Heart left ventricle (tissue), 16 donors: Measurements from ENCODE around the gene IFNA14. TPM values are rescaled to one million over a fixed set of nuclear protein-coding genes. Genes with fewer than 3 reads are reported as not detected.
"Not testable (repeated sequence)": the region's sequence is repeated elsewhere in the genome, so short reads cannot be mapped to it uniquely, and the experiment has no call there.

ENCODE experiments used
- ATAC-seq, 4 donors: fragments of 200-7000 bp; cut with Tn5 transposase; one replicate each; pipeline ENCODE4 v1.9.1; 2020 to 2022; ENCODE audit warnings: moderate library complexity in 4 of 4, mild to moderate bottlenecking in 3 of 4, moderate number of reproducible peaks in 1 of 4
- DNase-seq, 5 donors: peaks; one replicate each; pipeline ENCODE4 v3.0.0-alpha.2; 2020
- H3K27ac ChIP-seq, 12 donors: fragments of 200-600 bp; sonication (generic) in 4 of 12; one replicate each; pipeline versions ENCODE4 v1.5.0 to v1.8.0; 2016 to 2022; ENCODE audit warnings: mild to moderate bottlenecking in 2 of 12
- H3K27me3 ChIP-seq, 9 donors: fragments of 200-600 bp; sonication (generic) in 2 of 9; one replicate each; pipeline versions ENCODE4 v1.5.1 to v1.8.0; 2016 to 2022; ENCODE audit warnings: mild to moderate bottlenecking in 3 of 9
- H3K36me3 ChIP-seq, 9 donors: fragments of 200-600 bp; sonication (generic) in 2 of 9; one replicate each; pipeline versions ENCODE4 v1.5.0 to v1.8.0; 2018 to 2022; ENCODE audit warnings: mild to moderate bottlenecking in 2 of 9
- H3K4me1 ChIP-seq, 12 donors: fragments of 200-600 bp; sonication (generic) in 4 of 12; one replicate each; pipeline versions ENCODE4 v1.5.0 to v1.8.0; 2016 to 2022; ENCODE audit warnings: mild to moderate bottlenecking in 3 of 12
- H3K4me3 ChIP-seq, 12 donors: fragments of 200-600 bp; sonication (generic) in 4 of 12; one replicate each; pipeline versions ENCODE4 v1.5.0 to v1.8.0; 2017 to 2022; ENCODE audit warnings: mild to moderate bottlenecking in 9 of 12, moderate library complexity in 4 of 12
- H3K9me3 ChIP-seq, 12 donors: fragments of 200-600 bp; sonication (generic) in 4 of 12; one replicate each; pipeline versions ENCODE4 v1.5.0 to v1.8.0; 2016 to 2022; ENCODE audit warnings: mild to moderate bottlenecking in 1 of 12
- POLR2A ChIP-seq, 2 donors: fragments of 450-650 bp; IDR thresholded peaks; one replicate each; pipeline ENCODE4 v1.6.1; 2017; ENCODE audit warnings: antibody characterized with exemption in 2 of 2, mild to moderate bottlenecking in 2 of 2, moderate library complexity in 2 of 2
- WGBS, 4 donors: extraction: QIAGEN DNeasy Blood & Tissue Kit in 2 of 4; methylation state at CpG; one replicate each; pipeline versions ENCODE4 v1.1.5 to v1.1.7; 2013 to 2018; 5-methylcytosine and 5-hydroxymethylcytosine counted together
- intact Hi-C, 10 donors: fragments of 100-400 bp; cut with DNase I; formaldehyde crosslinking; loops; one replicate each; pipeline versions ENCODE4 v1.11.1 to v1.14.2; 2022
- polyA plus RNA-seq, 2 donors: library from polyadenylated mRNA; stranded (reverse); fragments of 200-250 nt; gene quantifications; one replicate each; pipeline ENCODE4 v1.2.3, GENCODE V29; 2013
- total RNA-seq, 9 donors: library from RNA; depleted of rRNA in 2 of 9; stranded (reverse); fragments of >200 nt in 2 of 9; fragmentation: NEBNext Ultra II Directional in 3 of 9; extraction: Animal tissue kit (Norgen Biotek cat#: 25700) in 3 of 9; gene quantifications; one replicate each; pipeline versions ENCODE4 v1.1.0 to v1.2.4, GENCODE V29; 2016 to 2023
- TF ChIP-seq, protein P1 (sequence below), 12 donors: fragments of 200-600 bp; sonication (generic) in 4 of 12; IDR thresholded peaks; one replicate each; pipeline versions ENCODE4 v1.5.0 to v1.8.0; 2018 to 2022; ENCODE audit warnings: antibody characterized with exemption in 12 of 12, mild to moderate bottlenecking in 5 of 12
- donor health status: ischemic (EF 13 %, LVEDD 7.1; RV severe dilation, severe dysfunction).
- donor health status: healthy with polysubstance abuse.
- donor health status: DM: no; HTN: yes; CAD: no.
- donor health status: DM: no; HTN: no; CAD: no.
- donor health status: ischemic (EF 25% LVEDD 6.9; RV normal size, moderate dysfunction).
- donor health status: ischemic (EF 25% LVEDD 5.7; RV mildly dilated, moderate dysfunction).
- donor health status: healthy.
- donor health status: DM: yes; HTN: yes; CAD: no.
- donor health status: ischemic (EF 35%, LVEDD 5.7; RV mildly dilated, moderate dysfunction).
- donor health status: nonischemic (EF 11% LVEDD 7.7; RV severe dilation, severe dysfunction).
- donor health status: DM: yes; HTN: yes; CAD: no.
- donor health status: PGD.
- donor health status: ischemic (EF 29% LVEDD 5.4; RV normal size, mild dysfunction).
- donor health status: nonischemic (EF 23%, LVEDD 6.1; RV moderate dilation, normal function).

The IFNA14 gene
- total and polyA plus RNA-seq, 11 donors, result not detected

DNA sequence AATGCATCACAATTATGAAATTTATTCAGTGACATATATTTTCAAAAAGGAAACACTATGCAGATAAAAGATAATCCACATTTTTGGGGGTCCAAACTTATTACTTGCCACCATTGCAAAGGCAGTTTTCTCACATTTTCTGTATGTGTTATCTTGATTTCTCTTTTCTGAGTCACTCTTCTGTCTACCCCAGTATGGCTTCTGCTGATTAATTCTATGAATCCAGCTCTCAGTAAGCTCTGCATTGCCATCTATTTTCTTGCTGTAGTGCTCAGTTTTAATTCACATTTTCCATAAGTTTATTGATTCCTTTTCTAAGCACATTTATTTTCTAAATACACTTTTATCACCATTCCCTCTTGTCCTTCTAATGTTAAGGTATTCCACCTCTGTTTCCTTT is 34.6 kb downstream of the IFNA14 start:
- H3K27me3 ChIP-seq, result no peaks in the 10 kb centered on the region
- no peaks in the 10 kb centered on the region for H3K36me3 ChIP-seq
- no peak for TF ChIP-seq POLR2A (IDR thresholded peaks at IDR 0.05)
- TF ChIP-seq, protein P1, sequence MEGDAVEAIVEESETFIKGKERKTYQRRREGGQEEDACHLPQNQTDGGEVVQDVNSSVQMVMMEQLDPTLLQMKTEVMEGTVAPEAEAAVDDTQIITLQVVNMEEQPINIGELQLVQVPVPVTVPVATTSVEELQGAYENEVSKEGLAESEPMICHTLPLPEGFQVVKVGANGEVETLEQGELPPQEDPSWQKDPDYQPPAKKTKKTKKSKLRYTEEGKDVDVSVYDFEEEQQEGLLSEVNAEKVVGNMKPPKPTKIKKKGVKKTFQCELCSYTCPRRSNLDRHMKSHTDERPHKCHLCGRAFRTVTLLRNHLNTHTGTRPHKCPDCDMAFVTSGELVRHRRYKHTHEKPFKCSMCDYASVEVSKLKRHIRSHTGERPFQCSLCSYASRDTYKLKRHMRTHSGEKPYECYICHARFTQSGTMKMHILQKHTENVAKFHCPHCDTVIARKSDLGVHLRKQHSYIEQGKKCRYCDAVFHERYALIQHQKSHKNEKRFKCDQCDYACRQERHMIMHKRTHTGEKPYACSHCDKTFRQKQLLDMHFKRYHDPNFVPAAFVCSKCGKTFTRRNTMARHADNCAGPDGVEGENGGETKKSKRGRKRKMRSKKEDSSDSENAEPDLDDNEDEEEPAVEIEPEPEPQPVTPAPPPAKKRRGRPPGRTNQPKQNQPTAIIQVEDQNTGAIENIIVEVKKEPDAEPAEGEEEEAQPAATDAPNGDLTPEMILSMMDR (IDR thresholded peaks at IDR 0.05), result no peak
- intact Hi-C loops, result no loop called here
- peaks cover 0 to 4% (median 0%) of the 10 kb centered on the region in 12 donors for H3K9me3 ChIP-seq
- no peak for ATAC-seq
- no peaks in the 10 kb centered on the region for H3K4me1 ChIP-seq
- H3K27ac ChIP-seq, result no peak overlapping the region
- DNase-seq, result no peak
- H3K4me3 ChIP-seq, result no peak overlapping the region

DNA sequence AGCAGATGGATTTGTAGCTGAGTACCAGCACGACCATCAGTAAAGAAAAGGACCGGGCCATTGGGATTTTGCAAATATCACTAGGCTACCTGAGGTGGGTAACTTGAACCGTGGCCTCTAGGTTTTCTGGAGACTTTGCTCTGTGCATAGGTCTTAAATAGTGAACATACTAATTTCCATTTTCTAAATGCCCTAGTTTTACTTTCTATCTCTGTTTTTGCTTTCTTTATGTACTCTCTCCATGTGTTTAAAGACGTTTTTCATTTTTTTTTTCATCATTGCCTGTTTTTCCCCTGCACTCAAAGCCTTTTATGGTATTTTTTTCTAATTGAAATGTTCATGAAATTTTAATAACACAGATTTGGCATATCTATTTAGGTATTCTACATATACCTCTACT is 37.7 kb downstream of the IFNA14 start, which contains the start of gene IFNA7:
Gene IFNA7, minus strand, starts transcription at position 101 of the 400 bp plus-strand sequence. Its CDS starts 40 bp downstream, at position 61.
- H3K36me3 ChIP-seq, ATAC-seq, H3K4me1 ChIP-seq, H3K27me3 ChIP-seq, DNase-seq, H3K27ac ChIP-seq, H3K4me3 ChIP-seq, intact Hi-C loops, H3K9me3 ChIP-seq: not testable (repeated sequence)
- WGBS, 4 donors, result 60 to 71% (median 64%) methylated on average over 4 of the region's 4 CpGs

DNA sequence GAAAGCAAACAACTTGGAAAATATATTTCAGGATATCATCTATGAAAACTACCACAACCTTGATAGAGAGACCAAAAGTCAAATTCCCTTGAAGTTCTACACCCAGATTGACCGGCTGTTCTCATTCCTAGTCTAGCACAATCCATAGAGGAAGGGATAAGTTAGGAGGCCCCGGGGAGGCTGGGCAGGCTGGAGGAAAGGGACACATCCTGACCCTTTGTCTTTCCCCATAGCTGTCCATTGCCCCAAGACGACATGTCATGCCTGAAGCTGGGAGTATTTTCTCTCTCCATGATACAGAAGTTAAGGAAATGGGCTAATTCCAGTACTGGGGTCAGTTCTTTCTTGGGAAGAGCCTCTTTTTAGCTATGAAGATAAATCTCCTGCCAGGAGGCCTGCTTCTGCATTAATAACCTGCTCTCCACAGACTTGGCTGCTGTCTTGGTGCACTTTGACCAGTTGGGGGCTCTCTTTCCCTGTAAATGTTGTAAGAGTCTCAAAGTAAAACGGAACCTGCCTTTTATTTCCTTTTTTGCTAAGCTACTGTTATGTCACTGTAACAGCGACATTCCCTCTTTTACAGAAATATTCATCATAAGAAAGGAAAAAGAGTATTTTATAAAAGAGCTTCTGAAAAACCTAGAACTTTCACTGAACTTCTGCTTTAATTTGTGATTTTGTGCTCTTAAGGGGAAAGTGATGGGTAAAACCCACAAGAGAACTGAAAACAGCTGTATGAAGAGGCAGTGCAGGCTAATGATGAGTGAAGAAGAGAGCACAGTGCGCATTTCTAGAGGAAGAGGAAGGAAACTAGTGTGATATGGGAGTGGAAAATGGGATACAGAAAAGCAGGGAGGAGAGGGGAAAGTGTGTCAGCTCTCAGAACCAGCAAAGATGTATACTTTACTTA is 44.7 kb downstream of the IFNA14 start:
- H3K9me3 ChIP-seq, H3K36me3 ChIP-seq, intact Hi-C loops, H3K4me1 ChIP-seq, H3K27ac ChIP-seq, DNase-seq, H3K27me3 ChIP-seq: not testable (repeated sequence)
- H3K4me3 ChIP-seq, result peak overlapping the region in 1 of 12 donors; percentile 13
- 34 to 40% (median 39%) methylated on average over 6 of the region's 6 CpGs for WGBS, 4 donors
- peak in 3 of 4 donors; percentile 62 to 82 (median 70) for ATAC-seq
- TF ChIP-seq, protein P1 (IDR thresholded peaks at IDR 0.05), result peak in 11 of 12 donors; percentile 19 to 62 (median 46)

Other genes with a start within 250 kb of the IFNA14 start
- 1 to 10 TPM in 2 of 9 donors, under 1 TPM in 7; 0.33 to 2.8 (median 0.69) TPM for gene HACD4, start 208.4 kb downstream of the IFNA14 start, total RNA-seq
- under 1 TPM; 0.23 to 0.37 TPM for gene HACD4, start 208.4 kb downstream of the IFNA14 start, polyA plus RNA-seq
- not detected for gene IFNB1, start 162.1 kb downstream of the IFNA14 start, total RNA-seq
- gene IFNB1, start 162.1 kb downstream of the IFNA14 start, polyA plus RNA-seq, result not detected
- gene IFNW1, start 98.2 kb downstream of the IFNA14 start, total RNA-seq, result not detected
- not detected for gene IFNW1, start 98.2 kb downstream of the IFNA14 start, polyA plus RNA-seq
- gene IFNA21, start 73.3 kb downstream of the IFNA14 start, total RNA-seq, result not detected
- not detected for gene IFNA21, start 73.3 kb downstream of the IFNA14 start, polyA plus RNA-seq
- gene IFNA4, start 52.4 kb downstream of the IFNA14 start, total RNA-seq, result not detected
- not detected for gene IFNA4, start 52.4 kb downstream of the IFNA14 start, polyA plus RNA-seq
- gene IFNA7, start 37.8 kb downstream of the IFNA14 start, total RNA-seq, result not detected
- not detected for gene IFNA7, start 37.8 kb downstream of the IFNA14 start, polyA plus RNA-seq
- not detected for gene IFNA10, start 32.9 kb downstream of the IFNA14 start, total RNA-seq
- gene IFNA10, start 32.9 kb downstream of the IFNA14 start, polyA plus RNA-seq, result not detected
- not detected for gene IFNA16, start 22.7 kb downstream of the IFNA14 start, total RNA-seq
- gene IFNA16, start 22.7 kb downstream of the IFNA14 start, polyA plus RNA-seq, result not detected
- not detected for gene IFNA17, start 11.8 kb downstream of the IFNA14 start, total RNA-seq
- not detected for gene IFNA17, start 11.8 kb downstream of the IFNA14 start, polyA plus RNA-seq
- gene IFNA5, start 65.3 kb upstream of the IFNA14 start, total RNA-seq, result not detected
- gene IFNA5, start 65.3 kb upstream of the IFNA14 start, polyA plus RNA-seq, result not detected
- 10 to 100 TPM; 10.7 to 15.1 (median 11.8) TPM for gene KLHL9, start 95.4 kb upstream of the IFNA14 start, total RNA-seq
- gene KLHL9, start 95.4 kb upstream of the IFNA14 start, polyA plus RNA-seq, result 10 to 100 TPM in 1 of 2 donors, 1 to 10 TPM in 1; 4.4 to 12.6 TPM
- gene IFNA6, start 110.9 kb upstream of the IFNA14 start, total RNA-seq, result not detected
- gene IFNA6, start 110.9 kb upstream of the IFNA14 start, polyA plus RNA-seq, result not detected
- gene IFNA13, start 128.1 kb upstream of the IFNA14 start, total RNA-seq, result not detected
- gene IFNA13, start 128.1 kb upstream of the IFNA14 start, polyA plus RNA-seq, result not detected
- not detected for gene IFNA2, start 145.4 kb upstream of the IFNA14 start, total RNA-seq
- not detected for gene IFNA2, start 145.4 kb upstream of the IFNA14 start, polyA plus RNA-seq
- gene IFNA8, start 169.1 kb upstream of the IFNA14 start, total RNA-seq, result not detected
- gene IFNA8, start 169.1 kb upstream of the IFNA14 start, polyA plus RNA-seq, result not detected
- not detected for gene IFNA1, start 200.4 kb upstream of the IFNA14 start, total RNA-seq
- not detected for gene IFNA1, start 200.4 kb upstream of the IFNA14 start, polyA plus RNA-seq
- under 1 TPM in 1 of 9 donors, not detected in 8; 0.68 TPM for gene IFNE, start 242.3 kb upstream of the IFNA14 start, total RNA-seq
- not detected for gene IFNE, start 242.3 kb upstream of the IFNA14 start, polyA plus RNA-seq